Myocyte (in vitro differentiated cells): ENCODE results near the gene EMB. TPM values are rescaled to one million over a fixed set of nuclear protein-coding genes. Genes with fewer than 3 reads are reported as not detected.
"Not testable (repeated sequence)": the region's sequence is repeated elsewhere in the genome, so short reads cannot be mapped to it uniquely, and the experiment has no call there.

Experiments used
- DNase-seq: peaks from one replicate; pipeline ENCODE4 v3.0.0-alpha.2; 2012; ENCODE audit warnings: low read depth
- total RNA-seq: library from RNA; depleted of rRNA; stranded (reverse); fragments of >200 nt; gene quantifications from 2 replicates; pipeline ENCODE4 v1.2.3, GENCODE V29; 2014

EMB gene
- total RNA-seq, 1 donor from 2014 or later: 21.3 TPM

GRCh38 chr5:50421184-50421950 is 19.7 kb downstream of the EMB start:
- DNase-seq: not testable (repeated sequence)

- no peak for DNase-seq
Observed at GRCh38 chr5:50420343-50420935, 20.6 kb downstream of the EMB start.

GRCh38 chr5:50419656-50420055 is 21.4 kb downstream of the EMB start:
- DNase-seq: not testable (repeated sequence)

GRCh38 chr5:50416637-50417036 is 24.5 kb downstream of the EMB start:
- DNase-seq: not testable (repeated sequence)

GRCh38 chr5:50415912-50416311 is 25.2 kb downstream of the EMB start:
- DNase-seq: no peak

- DNase-seq: not testable (repeated sequence)
Observed at GRCh38 chr5:50410932-50411331, 30.2 kb downstream of the EMB start.

- DNase-seq: no peak
Observed at GRCh38 chr5:50406877-50407276, 34.2 kb downstream of the EMB start.

GRCh38 chr5:50401336-50401735 is 39.8 kb downstream of the EMB start:
- no peak for DNase-seq

- peak; percentile 63 for DNase-seq
Observed at GRCh38 chr5:50393925-50394609, 47.0 kb downstream of the EMB start.

- DNase-seq: not testable (repeated sequence)
Observed at GRCh38 chr5:50392289-50392688, 48.8 kb downstream of the EMB start.

GRCh38 chr5:50384381-50384780 is 56.7 kb downstream of the EMB start:
- not testable (repeated sequence) for DNase-seq

GRCh38 chr5:50376696-50377095 is 64.4 kb downstream of the EMB start:
- DNase-seq: not testable (repeated sequence)

- not testable (repeated sequence) for DNase-seq
Observed at GRCh38 chr5:50369287-50370033, 71.6 kb downstream of the EMB start.

- no peak for DNase-seq
Observed at GRCh38 chr5:50365426-50366251, 75.4 kb downstream of the EMB start.

GRCh38 chr5:50364535-50365309 is 76.4 kb downstream of the EMB start:
- DNase-seq: not testable (repeated sequence)

GRCh38 chr5:50359187-50359586 is 81.9 kb downstream of the EMB start:
- DNase-seq: no peak

GRCh38 chr5:50352382-50352781 is 88.7 kb downstream of the EMB start:
- DNase-seq: no peak
